ENCODE measurements around the gene ENDOD1. TPM values are rescaled to one million over a fixed set of nuclear protein-coding genes. Genes with fewer than 3 reads are reported as not detected.

The ENDOD1 gene
- total RNA-seq, 2 donors from 2014 or later: 49.6 to 79.8 TPM

- 92% methylated on average over 3 of the region's 3 CpGs for WGBS
- intact Hi-C loops (cut with DNase I): no loop called here
- no peak for DNase-seq (ENCODE audit: low spot score)
- no peaks in the 10 kb centered on the region for H3K27me3 ChIP-seq (replicated peaks; ENCODE audit: insufficient read depth)
- no peaks in the 10 kb centered on the region for H3K36me3 ChIP-seq
- no peak overlapping the region for H3K27ac ChIP-seq
- peaks cover 18% of the 10 kb centered on the region for H3K4me1 ChIP-seq (replicated peaks)
- TF ChIP-seq POLR2AphosphoS5 (IDR thresholded peaks at IDR 0.05): no peak
- no peak for TF ChIP-seq POLR2A (IDR thresholded peaks at IDR 0.05)
- no peak for TF ChIP-seq CTCF (IDR thresholded peaks at IDR 0.05)
- no peaks in the 10 kb centered on the region for H3K9me3 ChIP-seq
- H3K4me3 ChIP-seq: no peak overlapping the region
Observed at GRCh38 chr11:95093548-95093947, 3.9 kb downstream of the ENDOD1 start.

GRCh38 chr11:95095858-95096587, 6.4 kb downstream of the ENDOD1 start:
- no peak for DNase-seq (ENCODE audit: low spot score)
- Histone ChIP-seq H3K27me3 (replicated peaks; ENCODE audit: insufficient read depth) (no peaks in the 10 kb centered on the region), H3K4me1 (replicated peaks) (peaks cover 18% of the 10 kb centered on the region), H3K27ac (no peak overlapping the region), H3K4me3 (no peak overlapping the region), H3K9me3 (no peaks in the 10 kb centered on the region), H3K36me3 (no peaks in the 10 kb centered on the region)
- intact Hi-C loops (cut with DNase I): no loop called here
- TF ChIP-seq POLR2AphosphoS5 (IDR thresholded peaks at IDR 0.05) (no peak), POLR2A (IDR thresholded peaks at IDR 0.05) (no peak), CTCF (IDR thresholded peaks at IDR 0.05) (no peak)
- WGBS: 70% methylated on average over 4 of the region's 4 CpGs

- Histone ChIP-seq H3K4me3 (no peak overlapping the region), H3K27me3 (replicated peaks; ENCODE audit: insufficient read depth) (no peaks in the 10 kb centered on the region), H3K9me3 (no peaks in the 10 kb centered on the region), H3K36me3 (no peaks in the 10 kb centered on the region), H3K27ac (no peak overlapping the region), H3K4me1 (replicated peaks) (peaks cover 8% of the 10 kb centered on the region)
- 65% methylated on average over 3 of the region's 3 CpGs for WGBS
- intact Hi-C loops (cut with DNase I): no loop called here
- no peak for DNase-seq (ENCODE audit: low spot score)
- no peak for TF ChIP-seq POLR2A (IDR thresholded peaks at IDR 0.05)
- TF ChIP-seq CTCF (IDR thresholded peaks at IDR 0.05): no peak
- no peak for TF ChIP-seq POLR2AphosphoS5 (IDR thresholded peaks at IDR 0.05)
Observed at GRCh38 chr11:95097209-95097608, 7.6 kb downstream of the ENDOD1 start.

GRCh38 chr11:95098826-95099225, 9.2 kb downstream of the ENDOD1 start:
- H3K4me1 ChIP-seq (replicated peaks): no peaks in the 10 kb centered on the region
- no peak for DNase-seq (ENCODE audit: low spot score)
- no peak overlapping the region for H3K4me3 ChIP-seq
- 83% methylated on average over 3 of the region's 3 CpGs for WGBS
- no peaks in the 10 kb centered on the region for H3K36me3 ChIP-seq
- intact Hi-C loops (cut with DNase I): no loop called here
- no peaks in the 10 kb centered on the region for H3K27me3 ChIP-seq (replicated peaks; ENCODE audit: insufficient read depth)
- no peak overlapping the region for H3K27ac ChIP-seq
- TF ChIP-seq CTCF (IDR thresholded peaks at IDR 0.05) (no peak), POLR2A (IDR thresholded peaks at IDR 0.05) (no peak), POLR2AphosphoS5 (IDR thresholded peaks at IDR 0.05) (no peak)
- H3K9me3 ChIP-seq: no peaks in the 10 kb centered on the region

GRCh38 chr11:95100191-95100648, 10.6 kb downstream of the ENDOD1 start:
- WGBS: 96% methylated on average over 4 of the region's 4 CpGs
- Histone ChIP-seq H3K36me3 (no peaks in the 10 kb centered on the region), H3K4me3 (no peak overlapping the region), H3K4me1 (replicated peaks) (no peaks in the 10 kb centered on the region), H3K27ac (no peak overlapping the region), H3K9me3 (no peaks in the 10 kb centered on the region), H3K27me3 (replicated peaks; ENCODE audit: insufficient read depth) (no peaks in the 10 kb centered on the region)
- intact Hi-C loops (cut with DNase I): no loop called here
- DNase-seq (ENCODE audit: low spot score): no peak
- TF ChIP-seq CTCF (IDR thresholded peaks at IDR 0.05): no peak

All from prostate gland (tissue), 2 donors.